GM21825 (cell line): ENCODE results near the gene ZNF221.
"Not testable (repeated sequence)": the region's sequence is repeated elsewhere in the genome, so short reads cannot be mapped to it uniquely, and the experiment has no call there.

Experiments
- ATAC-seq: cut with Tn5 transposase; IDR thresholded peaks from one replicate; pipeline ENCODE4 v1.9.1; 2021; ENCODE audit warnings: mild to moderate bottlenecking, moderate library complexity; ENCODE audit not compliant: unreplicated experiment

ZNF221 gene

GRCh38 chr19:43950834-43951645 is at the start of gene ZNF221:
TSS of gene ZNF221 (plus strand) at chr19:43951228. CDS start at chr19:43962727, 11,499 bp downstream.
- ATAC-seq = peak; percentile 92

- no peak for ATAC-seq
Measured at GRCh38 chr19:43901395-43902390, 49.3 kb upstream of the ZNF221 start.

GRCh38 chr19:43902399-43902798 is 48.6 kb upstream of the ZNF221 start:
- no peak for ATAC-seq

- no peak for ATAC-seq
Measured at GRCh38 chr19:43905897-43906296, 45.1 kb upstream of the ZNF221 start.

- ATAC-seq = no peak
Measured at GRCh38 chr19:43906774-43907173, 44.3 kb upstream of the ZNF221 start.

- ATAC-seq = no peak
Measured at GRCh38 chr19:43908659-43909058, 42.4 kb upstream of the ZNF221 start.

GRCh38 chr19:43910884-43911283 is 40.1 kb upstream of the ZNF221 start:
- ATAC-seq = no peak

GRCh38 chr19:43913383-43913782 is 37.6 kb upstream of the ZNF221 start:
- ATAC-seq = no peak

GRCh38 chr19:43914051-43914450 is 37.0 kb upstream of the ZNF221 start:
- no peak for ATAC-seq

- no peak for ATAC-seq
Measured at GRCh38 chr19:43923875-43924274, 27.2 kb upstream of the ZNF221 start.

- ATAC-seq = no peak
Measured at GRCh38 chr19:43928820-43929219, 22.2 kb upstream of the ZNF221 start.

GRCh38 chr19:43934055-43934984 is 16.7 kb upstream of the ZNF221 start:
- no peak for ATAC-seq

GRCh38 chr19:43934985-43935708 is 15.9 kb upstream of the ZNF221 start, which contains the start of gene ZNF45:
TSS of gene ZNF45 (minus strand) at chr19:43935282. CDS start at chr19:43922185, 13,097 bp downstream.
- peak; percentile 90 for ATAC-seq

- no peak for ATAC-seq
Measured at GRCh38 chr19:43936188-43936587, 14.8 kb upstream of the ZNF221 start.

GRCh38 chr19:43939557-43940260 is 11.3 kb upstream of the ZNF221 start:
- ATAC-seq = no peak

- ATAC-seq = no peak
Measured at GRCh38 chr19:43940719-43941118, 10.3 kb upstream of the ZNF221 start.

- no peak for ATAC-seq
Measured at GRCh38 chr19:43941209-43941608, 9.8 kb upstream of the ZNF221 start.

- not testable (repeated sequence) for ATAC-seq
Measured at GRCh38 chr19:43947412-43947811, 3.6 kb upstream of the ZNF221 start.

- not testable (repeated sequence) for ATAC-seq
Measured at GRCh38 chr19:43949803-43950202, 1.2 kb upstream of the ZNF221 start.
